NCI-H128 (cell line): ENCODE results near the gene F12.
"Not testable (repeated sequence)": the region's sequence is repeated elsewhere in the genome, so short reads cannot be mapped to it uniquely, and the experiment has no call there.

Source experiments
- DNase-seq: peaks from one replicate; lab custom pipeline; 2025; ENCODE audit not compliant: unreplicated experiment; lab: John Stamatoyannopoulos, UW

F12 gene

DNA sequence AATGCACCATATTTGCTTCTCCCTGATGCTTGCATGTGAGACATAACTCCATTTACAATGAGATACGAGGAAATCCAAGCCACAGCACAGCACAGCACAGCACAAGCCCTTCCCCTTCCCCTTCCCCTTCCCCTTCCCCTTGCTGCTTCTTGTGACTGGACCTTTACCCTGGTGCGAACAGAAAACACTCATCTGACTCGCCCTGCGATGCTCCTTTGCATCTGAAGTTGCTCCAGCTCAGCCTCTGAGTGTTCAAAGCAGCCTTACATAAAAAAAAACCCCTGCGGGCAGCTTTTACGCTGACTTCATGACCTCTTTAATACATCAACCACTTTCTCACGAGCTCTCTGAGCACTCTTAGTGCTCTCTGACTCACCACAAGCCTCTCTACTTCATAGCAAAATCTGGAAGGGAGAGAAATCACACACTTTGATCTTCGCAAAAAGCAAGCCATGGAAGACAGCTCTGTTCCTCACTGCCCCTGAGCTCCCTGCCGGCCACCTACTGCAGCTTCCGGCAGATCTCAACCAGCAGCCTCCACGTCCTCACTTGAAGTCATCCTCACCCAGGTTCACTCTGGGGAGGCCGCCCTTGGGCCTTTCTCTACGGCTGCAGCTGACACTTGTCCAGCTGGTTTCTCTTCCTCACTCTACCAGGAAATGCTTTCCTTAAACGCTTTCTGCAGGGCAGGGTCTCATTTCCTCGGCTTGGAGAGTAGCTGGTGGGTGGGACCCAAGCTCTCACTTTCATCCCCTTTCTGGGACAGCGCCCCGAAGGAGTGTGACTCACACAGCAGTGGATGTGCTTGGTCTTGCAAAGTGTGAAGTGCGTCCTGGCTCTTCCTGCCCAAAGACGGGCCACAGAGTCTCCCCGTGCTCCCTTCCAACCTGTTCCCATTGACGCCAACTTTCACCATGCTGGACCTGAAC, 19.9 kb downstream of the F12 start:
- no peak for DNase-seq

DNA sequence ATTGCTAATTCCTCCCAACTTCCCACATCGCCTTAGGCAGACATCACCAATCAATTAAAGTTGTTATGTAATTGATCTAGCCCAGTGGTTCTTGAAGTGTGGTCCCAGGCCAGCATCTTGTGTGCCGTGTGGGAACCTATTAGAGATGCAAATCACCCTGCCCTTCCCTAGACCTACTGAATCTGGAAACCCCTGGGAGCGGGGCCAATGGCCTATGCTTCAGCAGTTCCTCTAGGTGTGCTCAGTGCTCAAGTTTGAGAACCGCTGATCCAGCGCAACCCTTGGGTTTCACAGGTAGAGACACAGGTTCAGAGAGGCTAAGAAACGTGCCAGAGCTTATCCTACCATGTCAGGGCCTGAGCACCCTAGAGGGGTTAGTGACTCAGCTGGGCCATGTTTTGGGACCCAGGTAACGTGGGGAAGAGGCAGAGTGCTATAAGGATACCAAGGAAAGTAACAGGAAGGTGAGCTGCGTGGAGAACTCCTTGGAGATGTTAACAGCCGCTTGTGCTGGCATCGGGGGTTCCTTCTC, 20.8 kb downstream of the F12 start:
- DNase-seq = no peak

DNA sequence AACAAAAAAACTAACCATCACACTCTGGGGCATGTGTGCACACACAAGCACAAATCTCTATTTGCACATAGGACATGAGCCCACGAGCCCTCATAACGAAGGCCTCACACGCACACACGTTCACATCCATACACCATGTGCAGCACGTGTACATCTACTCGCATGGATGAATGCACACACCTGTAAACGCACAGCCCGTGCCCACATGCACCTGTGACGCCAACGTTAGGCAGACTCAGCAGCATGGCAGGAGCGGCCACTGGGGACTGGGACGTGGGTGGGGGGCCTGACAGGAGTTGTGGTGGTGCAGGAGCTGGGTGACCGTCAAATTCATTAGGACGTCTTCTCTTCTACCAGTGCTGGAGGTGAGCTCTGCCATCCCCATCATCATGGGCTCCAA, 22.0 kb downstream of the F12 start:
- no peak for DNase-seq

DNA sequence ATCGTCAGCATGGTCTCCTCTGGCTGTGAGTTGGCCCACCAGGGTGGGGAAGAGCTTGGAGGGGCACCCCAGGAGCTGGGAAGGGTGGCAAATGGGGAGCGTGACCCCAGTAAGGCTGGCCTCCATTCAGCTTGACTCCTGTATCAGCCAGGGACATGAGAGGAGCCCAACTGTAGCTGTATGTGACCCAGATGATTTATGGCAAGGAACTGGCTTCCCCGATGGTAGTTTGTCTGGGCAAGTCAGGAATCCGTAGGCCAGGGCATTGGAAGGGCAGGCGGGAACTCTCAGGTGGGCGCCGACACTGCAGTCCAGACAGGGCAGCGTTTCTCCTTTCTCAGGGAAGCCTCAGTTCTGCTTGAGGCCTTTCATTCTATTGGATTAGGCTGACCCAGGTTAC, 22.8 kb downstream of the F12 start:
- DNase-seq = no peak

DNA sequence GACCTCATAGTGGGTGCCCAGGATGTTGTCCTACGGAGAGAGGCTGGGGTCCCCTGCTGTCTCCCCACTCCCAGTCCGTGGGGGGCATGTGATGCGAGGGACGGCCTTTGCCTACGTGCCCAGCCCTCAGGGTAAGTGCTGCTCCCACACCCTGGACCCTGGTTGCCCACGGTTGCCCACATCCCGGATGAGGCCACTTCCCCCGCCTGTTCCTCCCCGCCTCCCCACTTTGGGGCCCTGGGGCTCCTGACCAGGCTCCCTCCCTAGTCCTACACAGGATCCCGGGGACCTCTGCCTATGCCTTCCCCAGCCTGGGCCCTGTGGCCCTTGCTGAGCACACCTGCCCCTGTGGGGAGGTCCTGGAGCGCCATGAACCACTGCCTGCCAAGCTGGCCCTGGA, 23.6 kb downstream of the F12 start:
- no peak for DNase-seq

DNA sequence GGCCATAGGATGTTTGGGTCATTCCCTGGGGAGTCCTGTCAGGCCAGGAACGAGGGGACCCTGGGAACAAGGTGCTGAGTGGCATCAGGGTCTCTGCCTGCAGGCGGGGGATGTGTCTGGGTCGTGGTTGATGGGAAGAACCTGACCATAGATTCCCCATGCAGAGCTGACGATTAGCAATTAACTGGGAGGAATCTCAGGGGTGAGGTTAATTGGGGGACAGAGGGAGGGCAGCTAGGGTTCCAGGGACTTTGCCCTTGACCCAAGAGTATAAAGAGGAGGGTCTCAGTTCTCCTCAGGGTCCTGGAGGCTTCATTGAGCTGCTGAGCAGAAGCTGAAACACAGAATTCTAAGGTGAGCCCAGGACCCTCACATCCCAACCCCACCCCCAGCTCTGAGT, 25.2 kb downstream of the F12 start, which contains the start of gene SLC34A1:
Gene SLC34A1, plus strand, starts transcription at position 301 of the 400 bp plus-strand sequence. CDS start 1,308 bp downstream, outside the sequence.
- no peak for DNase-seq

DNA sequence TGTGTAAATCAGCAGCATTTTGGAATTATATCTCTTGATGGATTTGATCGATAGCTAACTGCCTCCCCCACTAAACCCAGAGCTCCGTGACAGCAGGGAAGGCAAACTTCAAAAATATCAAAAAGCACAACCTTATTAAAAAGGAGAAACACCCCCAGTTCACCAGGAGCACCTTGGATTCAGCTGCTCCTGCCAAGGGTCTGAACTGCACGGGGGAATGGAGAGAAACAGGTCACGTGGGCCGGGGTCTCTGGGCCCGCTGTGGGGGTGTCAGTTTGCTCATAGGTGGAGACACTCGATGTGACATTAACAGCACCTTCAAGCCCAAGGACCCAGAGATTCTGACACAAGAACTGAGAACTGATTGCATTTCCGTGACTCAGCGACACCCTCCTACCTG, 26.2 kb downstream of the F12 start:
- DNase-seq = no peak

DNA sequence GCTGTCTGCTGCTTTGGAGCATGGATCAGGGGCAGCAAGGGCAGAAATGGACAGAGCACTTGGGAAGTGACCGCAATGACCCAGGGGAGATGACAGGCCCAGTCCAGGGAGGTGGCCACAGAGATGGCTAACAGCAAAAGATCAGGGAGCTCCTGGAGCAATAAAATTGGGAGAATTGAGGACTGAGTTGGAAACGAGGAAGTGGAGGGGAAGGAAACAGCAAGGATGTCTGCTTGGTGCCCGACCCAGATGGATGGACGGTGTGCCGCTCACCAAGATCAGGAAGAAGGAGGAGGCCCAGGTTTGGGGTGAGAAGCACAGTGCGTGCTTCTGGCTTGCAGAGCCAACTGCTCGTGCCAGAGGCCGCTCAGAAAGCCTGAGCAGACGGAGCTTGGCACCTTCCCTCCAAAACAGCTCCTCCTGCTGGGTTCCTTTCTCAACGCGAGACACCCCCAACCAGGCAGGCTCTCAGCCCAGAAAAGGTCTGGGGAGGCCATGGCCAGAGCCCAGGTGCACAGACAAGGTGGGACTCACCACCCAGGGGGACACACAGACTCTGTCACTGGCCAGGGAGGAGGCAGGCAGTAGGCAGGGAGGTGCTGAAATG, 26.8 kb downstream of the F12 start:
- DNase-seq = no peak

DNA sequence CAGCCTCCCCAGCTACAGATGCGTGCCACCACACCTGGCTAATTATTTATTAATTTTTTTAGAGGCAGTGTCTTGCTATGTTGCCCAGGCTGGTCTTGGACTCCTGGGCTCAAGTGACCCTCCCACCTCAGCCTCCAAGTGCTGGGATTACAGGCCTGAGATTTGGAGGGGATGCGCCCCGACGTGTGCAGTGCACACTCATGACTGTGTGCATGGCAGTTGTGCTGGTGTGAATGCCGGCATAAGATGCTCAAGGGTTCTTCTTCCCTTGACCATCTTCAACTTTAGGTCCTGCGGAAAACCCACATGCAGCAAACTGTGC, 28.6 kb downstream of the F12 start:
- no peak for DNase-seq

DNA sequence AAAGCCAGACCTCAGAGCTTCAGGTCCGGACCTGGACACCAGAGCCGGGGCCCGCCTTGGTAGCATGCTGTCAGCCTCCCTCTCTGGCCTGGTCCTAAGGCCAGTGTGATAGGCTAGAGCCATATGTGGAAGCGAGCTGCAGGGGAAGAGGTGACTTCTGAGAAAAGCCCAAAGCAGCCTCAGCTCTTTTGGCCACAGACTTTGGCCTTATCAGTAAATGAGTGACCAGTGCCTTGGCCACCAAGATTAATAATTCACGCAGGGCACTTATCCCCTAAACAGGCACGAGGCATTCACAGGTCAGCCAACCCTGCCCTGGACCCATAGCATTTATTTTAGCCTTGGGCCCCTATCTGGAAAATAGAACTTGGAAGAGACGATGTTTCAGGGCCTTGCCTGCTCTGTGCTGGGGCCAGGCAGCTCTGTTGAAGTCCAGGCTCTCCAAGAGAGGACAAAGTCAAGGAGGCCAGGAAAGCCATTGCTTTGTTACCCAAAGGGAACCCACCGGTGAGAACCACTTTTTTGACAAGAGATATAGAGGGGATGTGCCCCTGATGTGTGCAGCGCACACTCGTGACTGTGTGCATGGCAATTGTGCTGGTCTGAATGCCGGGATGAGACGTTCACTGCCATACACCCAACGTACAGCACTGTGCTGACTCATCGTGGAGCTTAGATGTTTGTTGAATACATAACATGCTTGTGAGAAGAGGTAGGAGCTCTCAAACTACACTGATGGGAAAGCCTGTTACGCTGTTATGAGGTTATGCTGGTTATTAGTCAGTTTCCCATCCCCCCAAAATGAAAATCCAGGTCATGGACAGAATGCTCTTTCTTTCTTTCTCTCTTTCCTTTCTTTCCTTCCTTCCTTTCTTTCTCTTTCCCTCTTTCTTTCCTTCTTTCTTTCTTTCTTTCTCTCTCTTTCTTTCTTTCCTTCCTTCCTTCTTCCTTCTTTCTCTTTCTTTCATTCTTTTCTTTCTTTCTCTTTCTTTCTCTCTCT, 30.2 kb downstream of the F12 start:
- DNase-seq = no peak

DNA sequence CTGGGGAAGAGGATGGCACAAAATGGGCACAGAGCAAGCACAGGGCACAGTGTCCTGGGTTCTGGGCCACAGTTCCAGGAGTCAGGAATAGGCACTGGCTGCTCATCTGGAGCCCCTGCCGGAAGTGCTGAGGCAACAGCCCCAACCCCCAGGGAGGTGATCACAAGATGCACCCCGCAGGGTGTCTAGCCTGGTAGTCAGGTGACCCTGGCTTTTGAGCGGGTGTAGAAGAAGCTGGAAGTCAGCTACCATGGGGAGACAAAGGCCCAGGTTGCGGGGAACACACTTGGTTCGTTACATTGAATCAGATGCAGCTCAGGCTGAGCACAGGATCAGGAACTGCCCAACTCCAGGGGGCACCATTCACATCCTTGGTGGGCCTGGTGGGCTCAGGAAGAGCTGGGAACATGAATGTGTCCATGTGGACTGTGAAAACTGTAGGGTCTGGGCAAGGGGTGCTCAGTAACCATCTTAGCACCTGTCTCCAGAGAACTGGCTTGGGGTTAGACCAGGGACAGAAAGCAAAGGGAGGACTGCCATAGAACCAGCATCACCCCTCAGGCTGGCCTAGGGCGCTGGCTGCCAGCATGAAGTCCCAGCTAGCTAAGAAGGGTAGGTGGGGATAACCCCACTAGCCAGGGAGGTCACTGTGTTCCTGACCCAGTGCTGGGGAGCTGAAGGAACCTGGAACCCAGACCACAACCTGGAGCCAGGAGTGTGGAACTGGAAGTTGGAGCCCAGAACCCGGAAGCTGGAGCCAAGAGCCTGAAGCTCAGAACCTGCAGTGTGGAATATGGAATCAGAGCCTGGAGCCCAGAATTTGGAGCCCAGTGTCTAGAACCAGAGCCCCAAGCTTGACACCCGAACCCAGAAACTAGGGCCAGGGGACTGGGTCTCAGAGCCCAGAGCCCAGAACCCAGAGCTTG, 31.2 kb downstream of the F12 start:
- no peak for DNase-seq

DNA sequence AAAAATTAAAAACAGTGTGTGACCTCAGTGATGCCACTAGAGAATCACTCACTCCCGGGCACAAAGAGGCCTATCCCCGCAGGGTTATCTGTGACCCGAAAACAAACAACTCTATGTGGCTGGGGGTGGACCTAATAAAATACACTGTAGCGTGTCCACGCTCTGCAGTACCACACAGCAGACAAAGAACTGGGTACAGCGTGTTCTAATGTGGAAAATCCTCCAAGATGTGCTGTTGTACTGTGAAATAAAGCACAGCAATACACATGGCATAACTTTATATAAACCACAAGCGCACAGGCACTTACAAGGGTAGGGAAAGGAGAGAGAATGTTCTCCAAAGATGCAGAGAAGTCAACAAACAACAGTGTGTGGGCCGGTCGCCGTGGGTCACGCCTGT, 33.3 kb downstream of the F12 start:
- no peak for DNase-seq

DNA sequence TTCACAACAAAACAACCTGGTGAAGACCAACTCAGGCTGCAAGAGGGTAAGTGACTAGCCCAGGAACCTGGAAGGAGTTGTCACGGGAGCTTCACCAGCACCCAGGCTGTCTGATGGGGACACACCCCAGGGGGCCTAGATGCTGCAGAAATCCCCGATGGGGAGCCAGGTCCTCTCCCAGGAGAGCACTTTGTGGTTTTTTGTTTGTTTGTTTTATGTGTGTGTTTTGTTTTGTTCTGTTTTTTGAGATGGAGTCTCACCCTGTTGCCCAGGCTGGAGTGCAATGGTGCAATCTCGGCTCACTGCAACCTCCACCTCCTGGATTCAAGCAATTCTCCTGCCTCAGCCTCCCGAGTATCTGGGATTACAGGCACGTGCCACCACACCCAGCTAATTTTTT, 33.8 kb downstream of the F12 start:
- DNase-seq = not testable (repeated sequence)

DNA sequence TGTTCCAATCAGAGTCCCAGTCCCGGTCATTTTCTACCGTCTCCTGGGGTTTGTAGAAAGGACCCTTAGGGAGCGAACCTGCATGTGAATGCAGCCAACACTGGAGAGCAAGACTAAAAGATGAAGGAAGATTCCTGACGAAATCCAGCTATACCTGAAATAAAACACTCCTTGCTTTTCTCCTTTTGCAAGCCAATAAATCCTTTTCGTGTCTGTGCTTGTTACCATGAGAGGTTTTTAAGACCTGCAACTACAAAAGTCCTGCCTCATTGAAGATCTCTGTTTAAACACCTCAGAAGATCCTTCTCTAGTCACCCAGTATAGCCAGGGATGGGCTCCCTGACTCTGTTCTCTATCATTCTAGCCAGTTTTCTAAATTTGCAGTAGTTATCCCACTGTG, 35.2 kb downstream of the F12 start:
- no peak for DNase-seq

DNA sequence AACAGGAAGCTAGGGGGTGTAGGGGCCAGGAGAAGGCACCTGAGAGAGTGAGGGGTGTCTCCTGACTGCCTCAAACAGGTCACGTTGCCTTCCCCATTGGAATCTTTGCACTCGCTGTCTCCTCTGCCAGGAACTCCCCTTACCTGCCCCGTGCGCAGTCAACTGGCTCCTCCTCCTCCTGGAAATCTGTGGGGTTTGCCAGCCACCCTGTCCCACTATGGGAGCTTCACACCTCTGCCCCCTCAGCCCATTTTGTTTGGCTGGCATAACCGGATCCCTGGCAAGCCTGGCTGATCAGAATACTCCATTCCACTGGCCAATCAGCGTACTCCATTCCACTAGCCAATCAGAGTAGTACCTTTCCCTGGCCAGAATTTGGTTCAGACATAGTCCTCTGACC, 35.6 kb downstream of the F12 start:
- no peak for DNase-seq

DNA sequence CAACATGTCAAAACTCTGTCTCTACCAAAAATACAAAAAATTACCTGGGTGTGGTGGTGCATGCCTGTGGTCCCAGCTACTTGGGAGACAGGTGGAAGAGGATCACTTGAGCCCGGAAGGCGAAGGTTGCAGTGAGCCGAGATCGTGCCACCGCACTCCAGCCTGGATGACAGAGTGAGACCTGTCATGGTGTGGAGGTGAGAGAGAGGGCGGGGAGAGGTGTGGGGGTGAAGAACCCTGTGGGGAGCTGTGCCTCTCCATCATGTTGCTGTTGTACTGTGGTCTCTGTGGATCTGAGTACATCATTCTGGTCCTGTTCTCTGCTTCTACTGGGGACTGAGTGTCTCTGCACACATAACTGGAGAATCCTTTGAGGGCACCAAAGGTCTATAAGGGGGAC, 36.5 kb downstream of the F12 start:
- DNase-seq = no peak

DNA sequence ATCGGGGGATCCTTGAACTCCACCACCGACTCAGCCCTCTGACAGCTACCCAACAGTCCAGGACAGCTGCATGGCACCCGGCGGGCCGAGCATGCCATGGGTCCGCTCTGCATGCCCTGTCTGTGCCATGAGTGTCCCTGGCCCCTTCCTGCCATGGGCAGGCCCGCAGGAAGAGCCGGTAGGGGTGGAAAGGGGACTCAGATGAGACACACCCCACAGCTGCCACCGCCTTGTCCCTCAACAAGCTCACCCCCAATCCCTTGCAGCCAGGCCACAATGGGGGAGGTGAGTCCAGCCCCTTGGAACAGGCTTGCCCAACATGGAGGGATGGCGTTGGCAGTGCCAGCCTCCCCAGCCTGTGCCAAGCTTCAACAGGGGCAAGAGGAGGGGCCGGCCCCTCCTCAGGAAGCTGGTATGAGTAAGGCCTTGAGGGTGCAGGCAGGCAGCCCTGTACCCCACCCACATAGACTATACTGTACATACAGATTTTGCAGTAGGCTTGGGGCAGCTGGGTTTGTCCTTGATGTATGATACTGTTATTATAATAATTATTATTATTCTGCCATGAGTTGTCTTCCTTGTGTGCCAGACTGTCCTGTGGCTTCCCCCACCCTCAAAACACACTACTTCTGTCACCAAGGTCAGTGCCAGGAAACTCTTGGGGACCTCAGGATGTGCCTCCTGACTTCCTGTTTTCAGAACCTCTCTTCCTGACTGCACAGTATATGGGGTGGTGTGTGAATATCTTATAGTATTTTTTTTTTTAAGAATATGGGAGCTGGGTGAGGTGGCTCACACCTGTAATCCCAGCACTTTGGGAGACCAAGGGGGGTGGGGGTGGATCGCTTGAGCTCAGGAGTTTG, 37.1 kb downstream of the F12 start:
- DNase-seq = no peak

DNA sequence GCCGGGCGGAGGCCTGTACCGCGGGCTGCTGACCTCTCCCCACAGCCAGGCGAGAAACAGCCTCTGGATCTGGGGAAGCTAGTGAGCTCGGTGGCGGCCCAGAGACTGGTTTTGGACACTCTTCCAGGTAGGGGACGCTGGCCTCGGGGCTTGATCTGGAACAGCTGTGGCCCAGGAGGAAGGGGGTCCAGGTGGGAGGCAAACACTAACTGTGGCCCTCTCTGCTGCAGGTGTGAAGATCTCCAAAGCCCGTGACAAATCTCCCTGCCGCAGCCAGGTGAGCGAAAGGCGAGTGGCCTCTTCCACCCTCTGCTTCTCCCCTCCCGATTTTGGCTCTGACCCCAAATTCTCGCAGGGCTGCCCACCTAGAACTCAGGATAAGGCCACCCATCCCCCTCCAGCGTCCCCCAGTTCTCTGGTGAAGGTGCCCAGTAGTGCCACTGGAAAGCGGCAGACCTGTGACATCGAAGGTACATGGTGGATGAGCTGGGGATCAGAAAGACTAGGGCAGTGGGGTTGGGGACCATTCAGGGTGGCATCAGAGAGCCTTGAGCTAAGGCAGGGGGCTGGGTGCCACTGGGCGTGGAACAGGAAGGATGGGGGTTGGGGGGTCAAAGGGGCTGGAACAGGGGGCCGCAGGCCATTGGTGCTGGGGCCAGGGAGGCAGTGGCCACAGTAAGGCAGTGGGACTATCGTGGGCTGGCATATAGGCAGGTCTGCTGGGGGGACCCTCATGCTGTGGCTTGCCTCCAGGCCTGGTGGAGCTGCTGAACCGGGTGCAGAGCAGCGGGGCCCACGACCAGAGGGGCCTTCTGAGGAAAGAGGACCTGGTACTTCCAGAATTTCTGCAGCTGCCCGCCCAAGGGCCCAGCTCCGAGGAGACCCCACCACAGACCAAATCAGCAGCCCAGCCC, 38.0 kb downstream of the F12 start:
- DNase-seq = no peak
